Left ventricle myocardium inferior (tissue), 1 donor: ENCODE results near the gene PRG3. TPM values are rescaled to one million over a fixed set of nuclear protein-coding genes. Genes with fewer than 3 reads are reported as not detected.
A peak's percentile ranks its signal among the peaks of the same experiment; 100 is the strongest.
"Not testable (repeated sequence)": the region's sequence is repeated elsewhere in the genome, so short reads cannot be mapped to it uniquely, and the experiment has no call there.

Experiments
- DNase-seq: peaks from one replicate; pipeline ENCODE4 v3.0.0-alpha.2; 2020
- H3K27ac ChIP-seq: fragments of 200-600 bp; replicated peaks from 2 replicates; pipeline ENCODE4 v1.8.0; 2021
- H3K27me3 ChIP-seq: fragments of 200-600 bp; 2 replicates; pipeline ENCODE4 v1.8.0; 2021; ENCODE audit warnings: low read depth
- H3K36me3 ChIP-seq: fragments of 200-600 bp; 2 replicates; pipeline ENCODE4 v1.8.0; 2021
- H3K4me1 ChIP-seq: fragments of 200-600 bp; 2 replicates; pipeline ENCODE4 v1.8.0; 2021
- H3K4me3 ChIP-seq: fragments of 200-600 bp; 2 replicates; pipeline ENCODE4 v1.8.0; 2021; ENCODE audit warnings: mild to moderate bottlenecking, moderate library complexity
- H3K9me3 ChIP-seq: fragments of 200-600 bp; replicated peaks from 2 replicates; pipeline ENCODE4 v1.8.0; 2021
- CTCF ChIP-seq: fragments of 200-600 bp; IDR thresholded peaks from 2 replicates; pipeline ENCODE4 v1.8.0; 2021; ENCODE audit warnings: antibody characterized with exemption, mild to moderate bottlenecking, borderline replicate concordance
- intact Hi-C: fragments of 100-400 bp; cut with micrococcal nuclease; formaldehyde crosslinking; loops from one replicate; pipeline ENCODE4 v1.11.0; 2022
- total RNA-seq: library from RNA; stranded (reverse); fragmentation: NEBNext Ultra II Directional; extraction: Animal tissue kit (Norgen Biotek cat#: 25700); gene quantifications from one replicate; pipeline ENCODE4 v1.2.1, GENCODE V29; 2021
- donor health status: DM: no; HTN: yes; CAD: no; lungs with severe emphysema.

The PRG3 gene
- total RNA-seq, 1 donor from 2014 or later, result not detected

DNA sequence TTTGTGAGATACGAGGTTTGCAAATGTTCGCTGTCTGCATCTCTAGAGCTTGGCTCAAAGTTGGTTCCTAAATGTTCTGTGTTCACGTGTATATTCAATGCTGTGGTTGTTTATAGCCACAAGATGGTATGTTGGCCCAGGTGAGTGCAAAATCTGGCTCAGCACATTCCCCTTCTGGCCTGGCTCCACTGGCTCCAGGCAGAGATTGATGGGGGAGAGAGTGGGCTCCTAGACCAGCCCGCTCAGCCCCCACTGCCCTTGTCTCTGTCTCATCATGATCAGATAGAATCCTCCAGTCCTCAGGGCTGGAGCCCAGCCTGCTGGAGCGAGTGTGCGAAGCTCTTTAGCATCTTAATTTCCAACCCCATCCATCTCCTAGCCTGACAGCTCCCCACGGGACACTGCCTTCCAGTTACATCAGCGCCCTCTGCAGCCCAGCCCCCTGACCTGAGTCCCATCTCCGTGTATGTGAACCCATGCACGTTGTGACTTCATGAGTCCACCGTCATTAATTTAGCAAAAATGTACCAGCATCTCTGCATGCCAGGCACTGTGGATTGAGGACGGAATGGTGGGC, 40.8 kb downstream of the PRG3 start:
- Histone ChIP-seq H3K36me3 (no peaks in the 10 kb centered on the region), H3K27ac (no peak overlapping the region), H3K27me3 (peaks cover 20% of the 10 kb centered on the region), H3K4me3 (peak overlapping the region; percentile 51), H3K4me1 (peaks cover 13% of the 10 kb centered on the region), H3K9me3 (no peaks in the 10 kb centered on the region)
- intact Hi-C loops, result no loop called here
- TF ChIP-seq CTCF, result peak; percentile 14
- DNase-seq, result no peak

GRCh38 chr11:57339328-57339727, 41.6 kb downstream of the PRG3 start:
- Histone ChIP-seq H3K27ac (peak overlapping the region; percentile 54), H3K9me3 (no peaks in the 10 kb centered on the region), H3K4me1 (peaks cover 21% of the 10 kb centered on the region), H3K4me3 (peak overlapping the region; percentile 51), H3K27me3 (peaks cover 20% of the 10 kb centered on the region), H3K36me3 (peaks cover under 1% of the 10 kb centered on the region)
- no peak for DNase-seq
- intact Hi-C loops, result no loop called here
- TF ChIP-seq CTCF, result no peak

DNA sequence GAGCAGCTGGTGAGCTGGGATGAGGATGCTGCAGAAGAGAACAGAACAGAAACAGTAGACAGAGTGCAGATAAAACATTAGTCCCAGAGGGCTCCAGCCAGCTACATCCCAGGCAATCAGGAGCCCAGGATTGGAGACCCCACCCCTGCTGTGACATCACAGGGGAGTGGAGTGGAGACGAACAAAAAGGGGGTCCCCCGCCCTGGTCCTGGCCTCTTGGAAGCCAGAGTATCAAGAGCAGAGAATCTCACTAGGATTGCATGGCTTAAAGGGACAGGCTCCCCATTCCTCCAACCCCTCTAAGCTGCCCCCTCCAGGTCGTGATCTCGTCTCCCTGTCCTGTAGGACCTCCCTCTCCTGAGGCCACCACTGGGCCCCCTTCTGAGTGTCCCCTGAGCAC, 42.8 kb downstream of the PRG3 start, which contains the start of gene P2RX3:
P2RX3 (plus strand) TSS at position 211 of the 400 bp plus-strand sequence. CDS start 199 bp downstream, outside the sequence.
- Histone ChIP-seq H3K9me3 (no peaks in the 10 kb centered on the region), H3K36me3 (peaks cover 13% of the 10 kb centered on the region), H3K27me3 (peaks cover 20% of the 10 kb centered on the region), H3K4me3 (peak within 1 kb of the TSS; percentile 51), H3K27ac (peak within 1 kb of the TSS; percentile 54), H3K4me1 (peaks cover 28% of the 10 kb centered on the region)
- peak; percentile 48 for DNase-seq
- intact Hi-C loops, result no loop called here
- TF ChIP-seq CTCF, result no peak

- DNase-seq, intact Hi-C loops, H3K9me3 ChIP-seq, H3K4me3 ChIP-seq, H3K27ac ChIP-seq: not testable (repeated sequence)
- peaks cover 28% of the 10 kb centered on the region for H3K4me1 ChIP-seq
- H3K27me3 ChIP-seq, result peaks cover 20% of the 10 kb centered on the region
- peaks cover 26% of the 10 kb centered on the region for H3K36me3 ChIP-seq
Observed at GRCh38 chr11:57336856-57337255, 44.1 kb downstream of the PRG3 start.

DNA sequence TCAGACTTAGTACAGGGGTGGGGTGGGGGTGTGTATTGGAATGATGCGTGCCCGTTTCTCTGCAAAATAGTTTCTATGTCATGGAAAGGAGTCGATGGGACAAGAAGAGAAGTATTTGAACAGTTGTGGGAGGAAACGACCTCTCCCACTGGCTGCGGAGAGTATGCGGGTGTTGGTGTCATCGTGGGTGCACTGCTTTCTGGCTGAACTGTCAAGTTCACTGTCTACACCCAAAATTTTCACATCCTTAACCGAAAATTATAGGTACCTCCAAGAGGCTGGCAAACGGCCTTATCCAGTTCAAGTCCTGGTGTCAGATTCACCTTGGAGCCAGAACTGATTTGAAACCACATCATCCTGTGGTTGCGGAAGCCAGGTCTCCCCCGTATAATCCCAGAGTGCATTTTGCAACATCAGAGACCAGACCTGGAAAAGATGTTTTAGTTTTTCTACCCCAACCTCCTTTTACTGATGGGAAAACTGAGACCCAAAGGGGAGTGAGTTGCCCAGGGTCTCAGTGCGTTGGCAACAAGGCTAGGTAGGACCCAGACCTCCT, 44.8 kb downstream of the PRG3 start:
- Histone ChIP-seq H3K36me3 (peaks cover 32% of the 10 kb centered on the region), H3K4me1 (peaks cover 28% of the 10 kb centered on the region), H3K4me3 (peak overlapping the region; percentile 88), H3K27me3 (peaks cover 16% of the 10 kb centered on the region), H3K9me3 (no peaks in the 10 kb centered on the region), H3K27ac (peak overlapping the region; percentile 91)
- DNase-seq, result no peak
- intact Hi-C loops, result no loop called here
- TF ChIP-seq CTCF, result no peak
